CD14-positive monocyte (primary cell): Measurements from ENCODE around the gene DCAF6. TPM values are rescaled to one million over a fixed set of nuclear protein-coding genes. Genes with fewer than 3 reads are reported as not detected.

Experiments
- DNase-seq, 3 donors: peaks; one replicate each; pipeline ENCODE4 v3.0.0-alpha.2; 2011 to 2022
- H2AFZ ChIP-seq: 2 replicates; pipeline ENCODE4 v1.6.0; 2012; ENCODE audit warnings: mild to moderate bottlenecking, low read depth, low read length, inconsistent platforms; ENCODE audit not compliant: insufficient read depth, poor library complexity, severe bottlenecking
- H3K27ac ChIP-seq, 2 donors: 1 replicate in 1 of 2; 2 replicates in 1 of 2; pipeline ENCODE4 v1.5.1; 2012 to 2013; ENCODE audit warnings: low read length in 2 of 2, control low read depth in 1 of 2, inconsistent platforms in 1 of 2, low read depth in 1 of 2, mild to moderate bottlenecking in 1 of 2
- H3K27me3 ChIP-seq, 2 donors: one replicate each; pipeline versions ENCODE4 v1.6.0 to v1.6.1; 2011 to 2013; ENCODE audit warnings: low read length in 2 of 2; ENCODE audit not compliant: control insufficient read depth in 2 of 2, insufficient read depth in 2 of 2
- H3K36me3 ChIP-seq, 2 donors: replicated peaks in 1 of 2; 1 replicate in 1 of 2; 2 replicates in 1 of 2; pipeline versions ENCODE4 v1.5.1 to v1.6.1; 2012 to 2013; ENCODE audit warnings: low read length in 2 of 2, control low read depth in 1 of 2, inconsistent platforms in 1 of 2, mild to moderate bottlenecking in 1 of 2; ENCODE audit not compliant: insufficient read depth in 2 of 2, control insufficient read depth in 1 of 2
- H3K4me1 ChIP-seq, 2 donors: 1 replicate in 1 of 2; 2 replicates in 1 of 2; pipeline versions ENCODE4 v1.5.1 to v1.6.1; 2012 to 2013; ENCODE audit warnings: low read length in 2 of 2, control low read depth in 1 of 2, inconsistent platforms in 1 of 2, mild to moderate bottlenecking in 1 of 2, moderate library complexity in 1 of 2; ENCODE audit not compliant: insufficient read depth in 2 of 2, control insufficient read depth in 1 of 2
- H3K4me2 ChIP-seq: replicated peaks from 2 replicates; pipeline ENCODE3; 2012; ENCODE audit warnings: low read length, moderate library complexity, mild to moderate bottlenecking; ENCODE audit not compliant: poor library complexity, severe bottlenecking; ENCODE audit errors: extremely low read depth
- H3K4me3 ChIP-seq, 3 experiments: fragments of 200-600 bp in 1 of 3; sonication (generic) in 1 of 3; replicated peaks in 1 of 3; 1 replicate in 2 of 3; 2 replicates in 1 of 3; pipeline ENCODE4 v1.5.1; 2011 to 2013; ENCODE audit warnings: low read length in 3 of 3, mild to moderate bottlenecking in 3 of 3, control low read depth in 2 of 3, low read depth in 2 of 3, inconsistent platforms in 1 of 3, moderate library complexity in 1 of 3
- H3K79me2 ChIP-seq: 2 replicates; pipeline ENCODE4 v1.6.0; 2012; ENCODE audit warnings: mild to moderate bottlenecking, control low read depth, inconsistent platforms, low read length, moderate library complexity; ENCODE audit not compliant: insufficient read depth
- H3K9ac ChIP-seq: 2 replicates; pipeline ENCODE4 v1.6.0; 2017; ENCODE audit warnings: low read length, mild to moderate bottlenecking; ENCODE audit not compliant: insufficient read depth, poor library complexity, severe bottlenecking
- H3K9me3 ChIP-seq, 2 donors: replicated peaks in 1 of 2; 1 replicate in 1 of 2; 2 replicates in 1 of 2; pipeline versions ENCODE4 v1.5.1 to v1.6.1; 2012 to 2013; ENCODE audit warnings: low read length in 2 of 2, control low read depth in 1 of 2; ENCODE audit not compliant: control insufficient read depth in 1 of 2, insufficient read depth in 1 of 2
- H4K20me1 ChIP-seq: 2 replicates; pipeline ENCODE4 v1.6.0; 2012; ENCODE audit warnings: mild to moderate bottlenecking, low read length, control low read depth, moderate library complexity; ENCODE audit not compliant: insufficient read depth
- H3K27ac Mint-ChIP-seq, 7 donors: one replicate each; pipeline ENCODE4 v1.8.0; 2020; ENCODE audit warnings: mild to moderate bottlenecking in 7 of 7, mixed read lengths in 7 of 7, moderate library complexity in 6 of 7, inconsistent platforms in 2 of 7
- H3K27me3 Mint-ChIP-seq, 3 donors: one replicate each; pipeline ENCODE4 v1.8.0; 2021 to 2022; ENCODE audit warnings: low read depth in 3 of 3, mild to moderate bottlenecking in 3 of 3, mixed read lengths in 3 of 3, moderate library complexity in 3 of 3, inconsistent platforms in 1 of 3
- H3K36me3 Mint-ChIP-seq, 2 donors: one replicate each; pipeline ENCODE4 v1.8.0; 2020; ENCODE audit warnings: mixed read lengths in 2 of 2, inconsistent platforms in 1 of 2, mild to moderate bottlenecking in 1 of 2
- H3K4me1 Mint-ChIP-seq: one replicate; pipeline ENCODE4 v1.8.0; 2020; ENCODE audit warnings: mild to moderate bottlenecking, mixed read lengths
- H3K4me3 Mint-ChIP-seq, 2 donors: one replicate each; pipeline ENCODE4 v1.8.0; 2020; ENCODE audit warnings: mild to moderate bottlenecking in 2 of 2, mixed read lengths in 2 of 2, moderate library complexity in 1 of 2
- H3K9me3 Mint-ChIP-seq, 7 donors: one replicate each; pipeline ENCODE4 v1.8.0; 2020 to 2022; ENCODE audit warnings: mixed read lengths in 7 of 7, mild to moderate bottlenecking in 6 of 7, moderate library complexity in 6 of 7, inconsistent platforms in 2 of 7
- WGBS: methylation state at CpG from one replicate; pipeline ENCODE4 v1.1.5; 2013; ENCODE audit warnings: missing lambda C conversion rate; ENCODE audit not compliant: insufficient coverage; 5-methylcytosine and 5-hydroxymethylcytosine counted together
- intact Hi-C, 2 donors: fragments of 100-400 bp; cut with micrococcal nuclease; formaldehyde crosslinking; loops; one replicate each; pipeline versions ENCODE4 v1.15.0 to v1.15.1; 2023
- polyA plus RNA-seq, 3 donors: library from polyadenylated mRNA; depleted of rRNA in 1 of 3; unstranded in 2 of 3; stranded (reverse) in 1 of 3; fragments of 300-500 nt in 2 of 3; fragments of >200 nt in 1 of 3; fragmentation: Illumina TruSeq in 2 of 3; gene quantifications; 1 replicate in 2 of 3; 2 replicates in 1 of 3; pipeline ENCODE4 v1.2.3, GENCODE V29; 2012 to 2021
- TF ChIP-seq, protein P1 (sequence below): fragments of 200-600 bp; IDR thresholded peaks from one replicate; pipeline ENCODE4 v1.8.0; 2022; ENCODE audit warnings: antibody characterized with exemption, mild to moderate bottlenecking

The DCAF6 gene
- polyA plus RNA-seq, 3 donors = 11.8 to 16.1 (median 11.9) TPM

DNA sequence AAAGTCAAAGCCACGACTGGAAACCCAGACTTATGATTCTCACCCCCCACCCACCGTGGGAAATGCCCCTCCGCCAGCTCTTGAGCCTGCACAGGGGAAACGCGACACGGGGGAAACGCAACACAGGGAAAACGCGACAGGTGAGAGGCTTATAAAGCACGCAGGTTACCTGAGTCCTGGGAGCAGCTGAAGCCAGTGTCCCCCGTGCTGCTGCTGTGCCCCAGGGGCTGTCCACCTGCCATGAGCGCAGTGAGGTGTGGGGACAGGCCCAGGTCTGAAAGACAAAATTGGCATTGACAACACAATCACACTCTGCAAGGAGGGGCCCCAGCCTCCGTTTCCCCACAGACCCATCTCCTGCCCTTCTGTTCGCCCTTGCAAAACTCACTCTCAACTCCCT, 153.9 kb downstream of the DCAF6 start:
- H3K9ac ChIP-seq = no peak overlapping the region
- intact Hi-C loops = no loop called here
- no peaks in the 10 kb centered on the region for H4K20me1 ChIP-seq
- no peak overlapping the region for H2AFZ ChIP-seq
- no peak overlapping the region for H3K4me3 ChIP-seq
- Mint-ChIP-seq H3K27me3 (peaks cover 2 to 4% (median 3%) of the 10 kb centered on the region in 3 donors), H3K9me3 (peaks cover 0 to 1% (median 0%) of the 10 kb centered on the region in 7 donors), H3K4me3 (no peak overlapping the region), H3K36me3 (no peaks in the 10 kb centered on the region), H3K4me1 (no peaks in the 10 kb centered on the region), H3K27ac (no peak overlapping the region)
- H3K9me3 ChIP-seq = no peaks in the 10 kb centered on the region
- no peaks in the 10 kb centered on the region for H3K79me2 ChIP-seq
- H3K27ac ChIP-seq = no peak overlapping the region
- no peak for DNase-seq
- TF ChIP-seq, protein P1, sequence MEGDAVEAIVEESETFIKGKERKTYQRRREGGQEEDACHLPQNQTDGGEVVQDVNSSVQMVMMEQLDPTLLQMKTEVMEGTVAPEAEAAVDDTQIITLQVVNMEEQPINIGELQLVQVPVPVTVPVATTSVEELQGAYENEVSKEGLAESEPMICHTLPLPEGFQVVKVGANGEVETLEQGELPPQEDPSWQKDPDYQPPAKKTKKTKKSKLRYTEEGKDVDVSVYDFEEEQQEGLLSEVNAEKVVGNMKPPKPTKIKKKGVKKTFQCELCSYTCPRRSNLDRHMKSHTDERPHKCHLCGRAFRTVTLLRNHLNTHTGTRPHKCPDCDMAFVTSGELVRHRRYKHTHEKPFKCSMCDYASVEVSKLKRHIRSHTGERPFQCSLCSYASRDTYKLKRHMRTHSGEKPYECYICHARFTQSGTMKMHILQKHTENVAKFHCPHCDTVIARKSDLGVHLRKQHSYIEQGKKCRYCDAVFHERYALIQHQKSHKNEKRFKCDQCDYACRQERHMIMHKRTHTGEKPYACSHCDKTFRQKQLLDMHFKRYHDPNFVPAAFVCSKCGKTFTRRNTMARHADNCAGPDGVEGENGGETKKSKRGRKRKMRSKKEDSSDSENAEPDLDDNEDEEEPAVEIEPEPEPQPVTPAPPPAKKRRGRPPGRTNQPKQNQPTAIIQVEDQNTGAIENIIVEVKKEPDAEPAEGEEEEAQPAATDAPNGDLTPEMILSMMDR = no peak
- H3K4me2 ChIP-seq = no peak overlapping the region
- H3K4me1 ChIP-seq = no peaks in the 10 kb centered on the region
- 86% methylated on average over 14 of the region's 14 CpGs for WGBS
- H3K27me3 ChIP-seq = no peaks in the 10 kb centered on the region
- H3K36me3 ChIP-seq = no peaks in the 10 kb centered on the region

DNA sequence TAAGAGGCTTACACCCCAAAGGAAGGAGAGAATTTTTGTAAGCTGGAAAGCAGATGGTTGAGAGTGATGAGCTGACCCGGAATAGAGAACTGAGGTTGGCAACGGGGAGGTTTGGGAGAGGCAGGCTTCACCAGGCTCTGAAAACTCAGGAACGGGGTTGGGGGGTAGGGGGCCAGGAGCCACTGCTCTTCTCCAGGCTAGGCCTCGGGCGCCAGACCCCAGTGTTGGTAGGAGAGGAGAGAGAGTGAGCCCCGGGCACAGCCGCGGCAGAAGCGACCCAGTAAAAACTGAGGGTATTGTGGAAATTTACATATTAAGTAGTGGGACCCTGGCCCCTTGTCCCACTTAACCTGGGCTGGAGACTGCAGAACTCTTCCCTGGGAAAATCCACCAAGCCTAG, 154.6 kb downstream of the DCAF6 start:
- no peak overlapping the region for H3K4me3 Mint-ChIP-seq
- Histone ChIP-seq H3K9me3 (no peaks in the 10 kb centered on the region), H3K27me3 (no peaks in the 10 kb centered on the region), H3K27ac (no peak overlapping the region), H3K4me1 (no peaks in the 10 kb centered on the region), H3K79me2 (no peaks in the 10 kb centered on the region), H3K36me3 (no peaks in the 10 kb centered on the region), H3K4me2 (no peak overlapping the region), H4K20me1 (no peaks in the 10 kb centered on the region), H2AFZ (no peak overlapping the region), H3K9ac (no peak overlapping the region), H3K4me3 (no peak overlapping the region)
- H3K9me3 Mint-ChIP-seq = peaks cover 0 to 1% (median 0%) of the 10 kb centered on the region in 7 donors
- H3K27ac Mint-ChIP-seq = no peak overlapping the region
- TF ChIP-seq, protein P1 = no peak
- no peak for DNase-seq
- 93% methylated on average over 3 of the region's 9 CpGs for WGBS
- intact Hi-C loops = no loop called here
- H3K27me3 Mint-ChIP-seq = peaks cover 2 to 4% (median 3%) of the 10 kb centered on the region in 3 donors
- H3K36me3 Mint-ChIP-seq = no peaks in the 10 kb centered on the region
- H3K4me1 Mint-ChIP-seq = no peaks in the 10 kb centered on the region
